GM23338 (cell line): ENCODE data around the gene CRYBG2. TPM values are rescaled to one million over a fixed set of nuclear protein-coding genes. Genes with fewer than 3 reads are reported as not detected.

Experiments
- CREB1 ChIP-seq: fragments of 250-450 bp; sonication (Bioruptor Pico); IDR thresholded peaks from 2 replicates; pipeline ENCODE4 v1.5.0; 2020; ENCODE audit warnings: low read depth, mild to moderate bottlenecking, moderate library complexity
- EZH2 ChIP-seq: fragments of 200-600 bp; sonication (generic); IDR thresholded peaks from one replicate; pipeline ENCODE4 v1.8.0; 2017; ENCODE audit warnings: antibody characterized with exemption, mild to moderate bottlenecking, low read depth; ENCODE audit not compliant: unreplicated experiment
- EZH2phosphoT487 ChIP-seq: fragments of 200-600 bp; sonication (generic); IDR thresholded peaks from one replicate; pipeline ENCODE4 v1.8.1; 2018; ENCODE audit warnings: antibody characterized with exemption; ENCODE audit not compliant: unreplicated experiment
- JUNB ChIP-seq: IDR thresholded peaks from one replicate; pipeline ENCODE4 v1.6.1; 2016; ENCODE audit warnings: antibody characterized with exemption; ENCODE audit not compliant: unreplicated experiment
- POLR2AphosphoS5 ChIP-seq: IDR thresholded peaks from 2 replicates; pipeline ENCODE4 v1.6.1; 2016; ENCODE audit warnings: antibody characterized with exemption, low read depth
- ZNF114 ChIP-seq: fragments of 250-450 bp; sonication (Bioruptor Pico); IDR thresholded peaks from 2 replicates; pipeline ENCODE4 v1.5.0; 2020; ENCODE audit warnings: mild to moderate bottlenecking, moderate library complexity
- ZNF331 ChIP-seq: fragments of 250-450 bp; sonication (Bioruptor Pico); IDR thresholded peaks from 2 replicates; pipeline ENCODE4 v1.5.0; 2020; ENCODE audit warnings: low read depth, mild to moderate bottlenecking, moderate library complexity
- polyA plus RNA-seq: library from polyadenylated mRNA; unstranded; fragments of >200 nt; fragmentation: Nextera tagmentation; extraction: Ambion mirVana; gene quantifications from 2 replicates; pipeline ENCODE4 v1.2.1, GENCODE V29; 2016
- total RNA-seq: library from RNA; depleted of rRNA; stranded (reverse); fragments of >200 nt; shearing (Covaris generic); gene quantifications from 2 replicates; pipeline ENCODE4 v1.2.3, GENCODE V29; 2014
- TF ChIP-seq, protein P1 (sequence below): fragments of 250-450 bp; sonication (Bioruptor Pico); IDR thresholded peaks from 2 replicates; pipeline ENCODE4 v1.5.0; 2020; ENCODE audit warnings: mild to moderate bottlenecking, moderate library complexity
- TF ChIP-seq, protein P2 (sequence below): IDR thresholded peaks from 2 replicates; pipeline ENCODE4 v1.6.1; 2016; ENCODE audit warnings: antibody characterized with exemption

CRYBG2 gene
- total and polyA plus RNA-seq, 2 experiments from 2014 or later: 17.6 to 18.4 TPM

DNA sequence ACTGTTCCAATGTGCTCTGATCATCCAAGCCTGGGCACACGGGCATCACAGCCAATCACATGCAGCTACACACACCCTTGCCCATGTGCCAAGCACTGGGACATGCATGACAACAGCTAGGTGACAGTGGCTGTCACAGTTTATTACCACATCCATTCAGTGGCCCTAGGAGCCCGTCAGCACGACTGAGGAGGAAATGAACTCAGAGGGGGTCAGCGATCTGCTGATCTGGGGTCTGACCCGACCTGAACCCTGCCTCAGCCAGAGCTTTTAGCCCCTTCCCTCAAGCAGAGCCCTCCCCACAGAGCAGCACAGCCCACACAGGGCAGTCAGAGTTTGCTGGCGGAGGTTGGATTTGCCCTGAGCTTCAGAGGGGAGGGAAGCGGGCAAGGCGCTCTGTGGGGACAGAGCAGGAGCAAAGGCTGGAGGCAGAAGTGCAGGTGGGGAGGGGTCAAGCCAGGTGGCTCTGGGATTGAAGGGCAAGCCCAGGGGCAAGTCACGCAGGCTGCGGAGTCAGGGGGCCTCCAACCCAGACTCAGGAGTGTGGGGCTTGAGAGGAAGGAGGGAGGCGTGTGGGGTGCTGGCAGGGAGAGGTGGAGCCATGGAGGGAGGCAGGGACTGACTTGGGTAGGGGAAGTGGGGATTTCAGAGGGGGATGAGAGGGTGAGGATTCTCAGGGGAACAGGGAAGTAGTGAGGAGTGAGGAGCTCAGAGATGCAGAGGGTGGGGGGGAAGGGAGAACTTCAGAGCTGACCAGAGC, 63.6 kb downstream of the CRYBG2 start (continued):
- TF ChIP-seq, protein P1, sequence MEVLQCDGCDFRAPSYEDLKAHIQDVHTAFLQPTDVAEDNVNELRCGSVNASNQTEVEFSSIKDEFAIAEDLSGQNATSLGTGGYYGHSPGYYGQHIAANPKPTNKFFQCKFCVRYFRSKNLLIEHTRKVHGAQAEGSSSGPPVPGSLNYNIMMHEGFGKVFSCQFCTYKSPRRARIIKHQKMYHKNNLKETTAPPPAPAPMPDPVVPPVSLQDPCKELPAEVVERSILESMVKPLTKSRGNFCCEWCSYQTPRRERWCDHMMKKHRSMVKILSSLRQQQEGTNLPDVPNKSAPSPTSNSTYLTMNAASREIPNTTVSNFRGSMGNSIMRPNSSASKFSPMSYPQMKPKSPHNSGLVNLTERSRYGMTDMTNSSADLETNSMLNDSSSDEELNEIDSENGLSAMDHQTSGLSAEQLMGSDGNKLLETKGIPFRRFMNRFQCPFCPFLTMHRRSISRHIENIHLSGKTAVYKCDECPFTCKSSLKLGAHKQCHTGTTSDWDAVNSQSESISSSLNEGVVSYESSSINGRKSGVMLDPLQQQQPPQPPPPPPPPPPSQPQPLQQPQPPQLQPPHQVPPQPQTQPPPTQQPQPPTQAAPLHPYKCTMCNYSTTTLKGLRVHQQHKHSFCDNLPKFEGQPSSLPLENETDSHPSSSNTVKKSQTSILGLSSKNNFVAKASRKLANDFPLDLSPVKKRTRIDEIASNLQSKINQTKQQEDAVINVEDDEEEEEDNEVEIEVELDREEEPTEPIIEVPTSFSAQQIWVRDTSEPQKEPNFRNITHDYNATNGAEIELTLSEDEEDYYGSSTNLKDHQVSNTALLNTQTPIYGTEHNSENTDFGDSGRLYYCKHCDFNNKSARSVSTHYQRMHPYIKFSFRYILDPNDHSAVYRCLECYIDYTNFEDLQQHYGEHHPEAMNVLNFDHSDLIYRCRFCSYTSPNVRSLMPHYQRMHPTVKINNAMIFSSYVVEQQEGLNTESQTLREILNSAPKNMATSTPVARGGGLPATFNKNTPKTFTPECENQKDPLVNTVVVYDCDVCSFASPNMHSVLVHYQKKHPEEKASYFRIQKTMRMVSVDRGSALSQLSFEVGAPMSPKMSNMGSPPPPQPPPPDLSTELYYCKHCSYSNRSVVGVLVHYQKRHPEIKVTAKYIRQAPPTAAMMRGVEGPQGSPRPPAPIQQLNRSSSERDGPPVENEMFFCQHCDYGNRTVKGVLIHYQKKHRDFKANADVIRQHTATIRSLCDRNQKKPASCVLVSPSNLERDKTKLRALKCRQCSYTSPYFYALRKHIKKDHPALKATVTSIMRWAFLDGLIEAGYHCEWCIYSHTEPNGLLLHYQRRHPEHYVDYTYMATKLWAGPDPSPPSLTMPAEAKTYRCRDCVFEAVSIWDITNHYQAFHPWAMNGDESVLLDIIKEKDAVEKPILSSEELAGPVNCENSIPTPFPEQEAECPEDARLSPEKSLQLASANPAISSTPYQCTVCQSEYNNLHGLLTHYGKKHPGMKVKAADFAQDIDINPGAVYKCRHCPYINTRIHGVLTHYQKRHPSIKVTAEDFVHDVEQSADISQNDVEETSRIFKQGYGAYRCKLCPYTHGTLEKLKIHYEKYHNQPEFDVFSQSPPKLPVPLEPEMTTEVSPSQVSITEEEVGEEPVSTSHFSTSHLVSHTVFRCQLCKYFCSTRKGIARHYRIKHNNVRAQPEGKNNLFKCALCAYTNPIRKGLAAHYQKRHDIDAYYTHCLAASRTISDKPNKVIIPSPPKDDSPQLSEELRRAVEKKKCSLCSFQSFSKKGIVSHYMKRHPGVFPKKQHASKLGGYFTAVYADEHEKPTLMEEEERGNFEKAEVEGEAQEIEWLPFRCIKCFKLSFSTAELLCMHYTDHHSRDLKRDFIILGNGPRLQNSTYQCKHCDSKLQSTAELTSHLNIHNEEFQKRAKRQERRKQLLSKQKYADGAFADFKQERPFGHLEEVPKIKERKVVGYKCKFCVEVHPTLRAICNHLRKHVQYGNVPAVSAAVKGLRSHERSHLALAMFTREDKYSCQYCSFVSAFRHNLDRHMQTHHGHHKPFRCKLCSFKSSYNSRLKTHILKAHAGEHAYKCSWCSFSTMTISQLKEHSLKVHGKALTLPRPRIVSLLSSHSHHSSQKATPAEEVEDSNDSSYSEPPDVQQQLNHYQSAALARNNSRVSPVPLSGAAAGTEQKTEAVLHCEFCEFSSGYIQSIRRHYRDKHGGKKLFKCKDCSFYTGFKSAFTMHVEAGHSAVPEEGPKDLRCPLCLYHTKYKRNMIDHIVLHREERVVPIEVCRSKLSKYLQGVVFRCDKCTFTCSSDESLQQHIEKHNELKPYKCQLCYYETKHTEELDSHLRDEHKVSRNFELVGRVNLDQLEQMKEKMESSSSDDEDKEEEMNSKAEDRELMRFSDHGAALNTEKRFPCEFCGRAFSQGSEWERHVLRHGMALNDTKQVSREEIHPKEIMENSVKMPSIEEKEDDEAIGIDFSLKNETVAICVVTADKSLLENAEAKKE: no peak
- TF ChIP-seq ZNF114 (no peak), CREB1 (CRISPR knock-in tag) (no peak), POLR2AphosphoS5 (no peak), EZH2phosphoT487 (no peak), EZH2 (no peak), ZNF331 (CRISPR knock-in tag) (no peak), JUNB (no peak)
- TF ChIP-seq, protein P2, sequence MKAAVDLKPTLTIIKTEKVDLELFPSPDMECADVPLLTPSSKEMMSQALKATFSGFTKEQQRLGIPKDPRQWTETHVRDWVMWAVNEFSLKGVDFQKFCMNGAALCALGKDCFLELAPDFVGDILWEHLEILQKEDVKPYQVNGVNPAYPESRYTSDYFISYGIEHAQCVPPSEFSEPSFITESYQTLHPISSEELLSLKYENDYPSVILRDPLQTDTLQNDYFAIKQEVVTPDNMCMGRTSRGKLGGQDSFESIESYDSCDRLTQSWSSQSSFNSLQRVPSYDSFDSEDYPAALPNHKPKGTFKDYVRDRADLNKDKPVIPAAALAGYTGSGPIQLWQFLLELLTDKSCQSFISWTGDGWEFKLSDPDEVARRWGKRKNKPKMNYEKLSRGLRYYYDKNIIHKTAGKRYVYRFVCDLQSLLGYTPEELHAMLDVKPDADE: no peak
